OCI-LY7 (cell line): ENCODE measurements around the gene FAM83B. TPM values are rescaled to one million over a fixed set of nuclear protein-coding genes. Genes with fewer than 3 reads are reported as not detected.

Experiments
- BruUV-seq: library from RNA; stranded (reverse); fragments of 400-500 nt; replicated peaks from 2 replicates; lab custom pipeline; 2021; lab: Mats Ljungman, UMichigan
- CTCF ChIA-PET: fragments of 300-600 bp; sonication (Branson Sonifier 250); formaldehyde crosslinking; loops from one replicate; lab custom pipeline; 2022; ENCODE audit warnings: antibody characterized with exemption; ENCODE audit not compliant: unreplicated experiment; lab: Charles Lee
- POLR2A ChIA-PET: fragments of 300-600 bp; sonication (Branson Sonifier 250); formaldehyde crosslinking; loops from one replicate; lab custom pipeline; 2022; ENCODE audit warnings: antibody characterized with exemption; lab: Charles Lee
- DNase-seq: peaks from one replicate; pipeline ENCODE4 v3.0.0-alpha.2; 2015; ENCODE audit warnings: low spot score
- H2AFZ ChIP-seq: fragments of 200-600 bp; sonication (generic), shearing (Covaris generic); 2 replicates; pipeline ENCODE4 v1.6.1; 2014; ENCODE audit warnings: mild to moderate bottlenecking, antibody characterized with exemption, low read length, moderate library complexity
- H3K27ac ChIP-seq: fragments of 200-600 bp; sonication (generic); 2 replicates; pipeline ENCODE4 v1.5.1; 2014; ENCODE audit warnings: mixed run types, low read depth, mild to moderate bottlenecking, moderate library complexity, low read length, inconsistent platforms; ENCODE audit not compliant: poor library complexity, severe bottlenecking
- H3K36me3 ChIP-seq: fragments of 200-600 bp; sonication (generic); 2 replicates; pipeline ENCODE4 v1.6.1; 2014; ENCODE audit warnings: mild to moderate bottlenecking, antibody characterized with exemption, low read length, moderate library complexity, mixed read lengths; ENCODE audit not compliant: insufficient read depth
- H3K4me1 ChIP-seq: fragments of 200-600 bp; sonication (generic); 2 replicates; pipeline ENCODE4 v1.5.1; 2014; ENCODE audit warnings: mild to moderate bottlenecking, low read length; ENCODE audit not compliant: insufficient read depth, poor library complexity, severe bottlenecking
- H3K4me2 ChIP-seq: fragments of 200-600 bp; sonication (generic); 2 replicates; pipeline ENCODE4 v1.6.1; 2014; ENCODE audit warnings: mild to moderate bottlenecking, low read length
- H3K4me3 ChIP-seq: fragments of 200-600 bp; sonication (generic); 2 replicates; pipeline ENCODE4 v1.5.1; 2014; ENCODE audit warnings: mild to moderate bottlenecking, low read depth, low read length; ENCODE audit not compliant: poor library complexity, severe bottlenecking
- H3K79me2 ChIP-seq: fragments of 200-600 bp; sonication (generic); 2 replicates; pipeline ENCODE4 v1.6.1; 2016; ENCODE audit warnings: low read depth, mild to moderate bottlenecking, low read length, moderate library complexity, mixed read lengths; ENCODE audit not compliant: insufficient read depth
- H3K9me2 ChIP-seq: fragments of 200-600 bp; sonication (generic); 2 replicates; pipeline ENCODE4 v1.6.1; 2016; ENCODE audit warnings: mild to moderate bottlenecking, low read length, mixed read lengths; ENCODE audit not compliant: insufficient read depth
- H3K9me3 ChIP-seq: fragments of 200-600 bp; sonication (generic); 2 replicates; pipeline ENCODE4 v1.6.1; 2014; ENCODE audit warnings: mild to moderate bottlenecking, mixed run types, low read length, mixed read lengths
- H4K20me1 ChIP-seq: fragments of 200-600 bp; sonication (generic); 2 replicates; pipeline ENCODE4 v1.6.1; 2014; ENCODE audit warnings: mild to moderate bottlenecking, antibody characterized with exemption, low read length, moderate library complexity, mixed read lengths; ENCODE audit not compliant: insufficient read depth
- CTCF ChIP-seq: fragments of 200-600 bp; sonication (generic); conservative IDR thresholded peaks from 2 replicates; pipeline ENCODE4 v1.5.1; 2014; ENCODE audit warnings: mild to moderate bottlenecking, antibody characterized with exemption, low read length, moderate library complexity, mixed read lengths
- EZH2phosphoT487 ChIP-seq: fragments of 200-600 bp; sonication (generic); IDR thresholded peaks from 2 replicates; pipeline ENCODE4 v1.6.1; 2018; ENCODE audit warnings: low read depth, borderline replicate concordance, mild to moderate bottlenecking, mixed run types, antibody characterized with exemption, low read length, moderate library complexity, mixed read lengths
- intact Hi-C: fragments of 100-400 bp; cut with micrococcal nuclease; formaldehyde crosslinking; loops from one replicate; pipeline ENCODE4 v1.10.0; 2022; ENCODE audit not compliant: unreplicated experiment
- total RNA-seq, 2 experiments: library from RNA; depleted of rRNA in 1 of 2; stranded (reverse); fragments of >200 nt in 1 of 2; shearing (Covaris generic) in 1 of 2; gene quantifications; 2 replicates each; pipeline ENCODE4 v1.2.3, GENCODE V29; 2014 to 2022

Gene FAM83B
- total RNA-seq, 2 experiments from 2014 or later: not detected

- Histone ChIP-seq H3K79me2 (no peaks in the 10 kb centered on the region), H2AFZ (no peak overlapping the region), H3K9me3 (no peaks in the 10 kb centered on the region), H4K20me1 (no peaks in the 10 kb centered on the region), H3K27ac (no peak overlapping the region), H3K4me2 (no peak overlapping the region), H3K4me3 (no peak overlapping the region), H3K9me2 (no peaks in the 10 kb centered on the region), H3K4me1 (no peaks in the 10 kb centered on the region), H3K36me3 (no peaks in the 10 kb centered on the region)
- BruUV-seq: no TSS peak
- POLR2A ChIA-PET: interaction anchor here (0.5 kb wide), 1 partner anchor 223 kb away, joined by 3 read pairs; no protein-coding TSS in a partner anchor
- CTCF ChIA-PET: no interaction called here
- no peak for TF ChIP-seq CTCF
- TF ChIP-seq EZH2phosphoT487: no peak
- no peak for DNase-seq
- intact Hi-C loops: no loop called here
Measured at GRCh38 chr6:54856129-54856528, 9.6 kb downstream of the FAM83B start.

GRCh38 chr6:54860132-54860531 is 13.6 kb downstream of the FAM83B start:
- TF ChIP-seq CTCF (no peak), EZH2phosphoT487 (no peak)
- Histone ChIP-seq H3K79me2 (no peaks in the 10 kb centered on the region), H3K4me3 (no peak overlapping the region), H3K4me1 (no peaks in the 10 kb centered on the region), H3K9me2 (no peaks in the 10 kb centered on the region), H3K36me3 (no peaks in the 10 kb centered on the region), H3K4me2 (no peak overlapping the region), H3K9me3 (no peaks in the 10 kb centered on the region), H2AFZ (no peak overlapping the region), H4K20me1 (no peaks in the 10 kb centered on the region), H3K27ac (no peak overlapping the region)
- BruUV-seq: no TSS peak
- CTCF ChIA-PET: no interaction called here
- POLR2A ChIA-PET: interaction anchor here (1.5 kb wide), 1 partner anchor 53 kb away, joined by 6 read pairs; no protein-coding TSS in a partner anchor
- no peak for DNase-seq
- intact Hi-C loops: no loop called here

- TF ChIP-seq CTCF: no peak
- TF ChIP-seq EZH2phosphoT487: no peak
- Histone ChIP-seq H3K4me2 (no peak overlapping the region), H2AFZ (no peak overlapping the region), H4K20me1 (no peaks in the 10 kb centered on the region), H3K4me1 (no peaks in the 10 kb centered on the region), H3K4me3 (no peak overlapping the region), H3K9me2 (no peaks in the 10 kb centered on the region), H3K27ac (no peak overlapping the region), H3K36me3 (no peaks in the 10 kb centered on the region), H3K79me2 (no peaks in the 10 kb centered on the region), H3K9me3 (no peaks in the 10 kb centered on the region)
- intact Hi-C loops: no loop called here
- CTCF ChIA-PET: no interaction called here
- BruUV-seq: no TSS peak
- no peak for DNase-seq
- POLR2A ChIA-PET: interaction anchor here (1.5 kb wide), 1 partner anchor 54 kb away, joined by 6 read pairs; no protein-coding TSS in a partner anchor
Measured at GRCh38 chr6:54860739-54861138, 14.2 kb downstream of the FAM83B start.
